GM12878 (cell line): ENCODE results near the gene SIGLEC10. TPM values are rescaled to one million over a fixed set of nuclear protein-coding genes. Genes with fewer than 3 reads are reported as not detected.

Experiments
- ATAC-seq: fragments of 200-7000 bp; cut with Tn5 transposase; 3 replicates; pipeline ENCODE4 v1.9.1; 2020; ENCODE audit warnings: mild to moderate bottlenecking, moderate library complexity
- BruUV-seq: library from RNA; stranded (reverse); fragments of 400-500 nt; replicated peaks from 2 replicates; lab custom pipeline; 2021; lab: Mats Ljungman, UMichigan
- CTCF ChIA-PET: fragments of 300-600 bp; sonication (Branson Sonifier 250); formaldehyde crosslinking; extraction: SDS; loops from one replicate; lab custom pipeline; 2021; ENCODE audit warnings: inconsistent platforms; lab: Yijun Ruan, JAX
- POLR2A ChIA-PET: fragments of 350-600 bp; formaldehyde crosslinking; extraction: SDS; loops from one replicate; lab custom pipeline; 2021; ENCODE audit warnings: inconsistent platforms; lab: Charles Lee
- RAD21 ChIA-PET: fragments of 300-600 bp; sonication (Branson Sonifier 250); formaldehyde crosslinking; loops from one replicate; lab custom pipeline; 2023; ENCODE audit warnings: antibody characterized with exemption; ENCODE audit not compliant: unreplicated experiment; lab: Charles Lee
- SMC1A ChIA-PET: fragments of 300-600 bp; sonication (Branson Sonifier 250); formaldehyde crosslinking; loops from one replicate; lab custom pipeline; 2023; ENCODE audit not compliant: unreplicated experiment, uncharacterized antibody; lab: Charles Lee
- DNase-seq: peaks from one replicate; pipeline ENCODE4 v3.0.0-alpha.2; 2011; ENCODE audit warnings: low read depth, low spot score
- FAIRE-seq: peaks from 3 replicates; lab custom pipeline; 2011; peaks lifted over from hg19 to GRCh38; lab: Jason Lieb, UNC
- H2AFZ ChIP-seq: 2 replicates; pipeline ENCODE4 v1.6.0; 2011; ENCODE audit warnings: low read depth, low read length, control low read depth; ENCODE audit not compliant: control insufficient read depth
- H3K27ac ChIP-seq: 2 replicates; pipeline ENCODE4 v1.5.1; 2011; ENCODE audit warnings: control low read depth; ENCODE audit not compliant: control insufficient read depth, insufficient read depth
- H3K27me3 ChIP-seq, 2 experiments: replicated peaks in 1 of 2; 2 replicates each; pipeline versions ENCODE4 v1.6.0 to v1.6.1; 2011; ENCODE audit warnings: low read length in 1 of 2; ENCODE audit not compliant: control insufficient read depth in 2 of 2, insufficient read depth in 2 of 2
- H3K36me3 ChIP-seq, 2 experiments: 2 replicates each; pipeline ENCODE4 v1.5.1; 2011; ENCODE audit warnings: low read length in 1 of 2; ENCODE audit not compliant: control insufficient read depth in 2 of 2, insufficient read depth in 2 of 2
- H3K4me1 ChIP-seq: 2 replicates; pipeline ENCODE4 v1.6.1; 2011; ENCODE audit warnings: mild to moderate bottlenecking, low read length, moderate library complexity, mixed read lengths; ENCODE audit not compliant: control insufficient read depth, insufficient read depth
- H3K4me2 ChIP-seq: 2 replicates; pipeline ENCODE4 v1.6.0; 2011; ENCODE audit warnings: control low read depth; ENCODE audit not compliant: control insufficient read depth, insufficient read depth
- H3K4me3 ChIP-seq: fragments of 200-600 bp; sonication (generic); 2 replicates; pipeline ENCODE4 v1.5.1; 2016
- H3K79me2 ChIP-seq: 2 replicates; pipeline ENCODE4 v1.6.0; 2011; ENCODE audit warnings: low read length; ENCODE audit not compliant: control insufficient read depth, insufficient read depth
- H3K9ac ChIP-seq: 2 replicates; pipeline ENCODE4 v1.8.0; 2011; ENCODE audit warnings: low read length, control low read depth, mixed read lengths; ENCODE audit not compliant: control insufficient read depth, insufficient read depth
- H3K9me3 ChIP-seq: replicated peaks from 3 replicates; pipeline ENCODE4 v1.5.1; 2011; ENCODE audit warnings: mild to moderate bottlenecking, low read length; ENCODE audit not compliant: control insufficient read depth, insufficient read depth
- H4K20me1 ChIP-seq: 2 replicates; pipeline ENCODE4 v1.6.0; 2011; ENCODE audit not compliant: control insufficient read depth, insufficient read depth
- ATF7 ChIP-seq: fragments of 450-650 bp; IDR thresholded peaks from 2 replicates; pipeline ENCODE4 v1.6.1; 2016; ENCODE audit warnings: low read depth, mild to moderate bottlenecking
- BHLHE40 ChIP-seq, 2 experiments: fragments of 450-650 bp in 1 of 2; IDR thresholded peaks; 2 replicates each; pipeline ENCODE4 v1.6.1; 2011 to 2017; ENCODE audit warnings: low read depth in 2 of 2, borderline replicate concordance in 1 of 2, improper control_type of control experiment in 1 of 2, low read length in 1 of 2, mild to moderate bottlenecking in 1 of 2
- CBFB ChIP-seq: IDR thresholded peaks from 2 replicates; pipeline ENCODE4 v1.6.1; 2016; ENCODE audit warnings: antibody characterized with exemption, low read depth
- CREM ChIP-seq: IDR thresholded peaks from 2 replicates; pipeline ENCODE4 v1.6.1; 2014; ENCODE audit warnings: antibody characterized with exemption, low read depth
- FOXK2 ChIP-seq: fragments of 450-650 bp; IDR thresholded peaks from 2 replicates; pipeline ENCODE4 v1.6.1; 2017; ENCODE audit warnings: mild to moderate bottlenecking, moderate library complexity
- HDGF ChIP-seq: fragments of 450-650 bp; IDR thresholded peaks from 2 replicates; pipeline ENCODE4 v1.6.1; 2016; ENCODE audit warnings: antibody characterized with exemption
- IKZF1 ChIP-seq: fragments of 450-650 bp; conservative IDR thresholded peaks from 2 replicates; pipeline ENCODE4 v1.6.1; 2017; ENCODE audit warnings: antibody characterized with exemption, mild to moderate bottlenecking
- IKZF2 ChIP-seq, 2 experiments: fragments of 450-650 bp; IDR thresholded peaks; 2 replicates each; pipeline ENCODE4 v1.6.1; 2017; ENCODE audit warnings: mild to moderate bottlenecking in 2 of 2, moderate library complexity in 2 of 2
- MEF2B ChIP-seq: fragments of 450-650 bp; IDR thresholded peaks from 2 replicates; pipeline ENCODE4 v1.6.1; 2018; ENCODE audit warnings: mild to moderate bottlenecking, moderate library complexity; ENCODE audit not compliant: partially characterized antibody, poor library complexity, severe bottlenecking
- MLLT1 ChIP-seq: fragments of 450-650 bp; IDR thresholded peaks from 2 replicates; pipeline ENCODE4 v1.6.1; 2016; ENCODE audit warnings: mild to moderate bottlenecking
- MTA3 ChIP-seq: IDR thresholded peaks from 2 replicates; pipeline ENCODE4 v1.6.1; 2012; ENCODE audit warnings: low read length, inconsistent platforms, borderline replicate concordance
- NFIC ChIP-seq: IDR thresholded peaks from 2 replicates; pipeline ENCODE4 v1.6.1; 2012; ENCODE audit warnings: low read depth, mild to moderate bottlenecking, inconsistent platforms, low read length, moderate library complexity
- NR2F1 ChIP-seq: fragments of 450-650 bp; conservative IDR thresholded peaks from 2 replicates; pipeline ENCODE4 v1.6.1; 2017; ENCODE audit warnings: mild to moderate bottlenecking
- RUNX3 ChIP-seq: IDR thresholded peaks from 2 replicates; pipeline ENCODE4 v1.6.1; 2012; ENCODE audit warnings: low read length, inconsistent platforms
- SKIL ChIP-seq: fragments of 450-650 bp; IDR thresholded peaks from 2 replicates; pipeline ENCODE4 v1.6.1; 2017; ENCODE audit warnings: mild to moderate bottlenecking, low read depth, inconsistent platforms; ENCODE audit not compliant: poor library complexity, severe bottlenecking
- SRF ChIP-seq, 2 experiments: IDR thresholded peaks; 2 replicates each; pipeline ENCODE4 v1.6.1; 2011; ENCODE audit warnings: low read depth in 2 of 2, low read length in 2 of 2, mild to moderate bottlenecking in 1 of 2, moderate library complexity in 1 of 2
- TCF12 ChIP-seq: IDR thresholded peaks from 2 replicates; pipeline ENCODE4 v1.6.1; 2011; ENCODE audit warnings: low read depth, mild to moderate bottlenecking, low read length
- USF2 ChIP-seq: IDR thresholded peaks from 2 replicates; pipeline ENCODE4 v1.6.1; 2011; ENCODE audit warnings: low read depth, low read length, improper control_type of control experiment, borderline replicate concordance
- ZNF274 ChIP-seq: IDR thresholded peaks from one replicate; pipeline ENCODE4 v1.8.0; 2011; ENCODE audit not compliant: insufficient read length, insufficient read depth
- ZNF384 ChIP-seq: IDR thresholded peaks from 2 replicates; pipeline ENCODE4 v1.6.1; 2012; ENCODE audit warnings: low read depth, mild to moderate bottlenecking, low read length, improper control_type of control experiment, borderline replicate concordance
- WGBS: methylation state at CpG from one replicate; pipeline ENCODE4 v1.1.6; 2016; ENCODE audit warnings: low lambda C conversion rate; ENCODE audit not compliant: insufficient replicate concordance, insufficient coverage; ENCODE audit errors: missing lambda C conversion rate; 5-methylcytosine and 5-hydroxymethylcytosine counted together
- in situ Hi-C: fragments of 300-500 bp; cut with MboI; formaldehyde crosslinking; loops from 9 replicates; pipeline ENCODE4 v1.14.3; 2018; ENCODE audit warnings: mixed read lengths
- intact Hi-C: fragments of 100-400 bp; cut with micrococcal nuclease; formaldehyde crosslinking; loops from one replicate; pipeline ENCODE4 v1.14.2; 2022; ENCODE audit not compliant: unreplicated experiment
- polyA plus RNA-seq, 11 experiments: library from polyadenylated mRNA; depleted of rRNA in 4 of 11; unstranded in 6 of 11; stranded (reverse) in 5 of 11; fragments of >200 nt; fragmentation: Nextera tagmentation in 4 of 11; fragmentation: Illumina TruSeq in 1 of 11; extraction: Ambion mirVana in 4 of 11; extraction: Trizol in 1 of 11; gene quantifications; 1 replicate in 1 of 11; 2 replicates in 10 of 11; pipeline versions ENCODE4 v1.2.1 to v1.2.3, GENCODE V29; 2011 to 2016; ENCODE audit warnings: inconsistent platforms in 2 of 11, missing spikeins in 2 of 11, low read depth in 1 of 11
- total RNA-seq, 4 experiments: library from RNA; depleted of rRNA in 3 of 4; stranded (reverse); fragments of >200 nt in 3 of 4; fragmentation: Illumina TruSeq in 1 of 4; extraction: Trizol in 1 of 4; gene quantifications; 2 replicates each; pipeline versions ENCODE4 v1.2.1 to v1.2.3, GENCODE V29; 2013 to 2021

The SIGLEC10 gene
- total and polyA plus RNA-seq, 10 of the 15 experiments (the other 5 are each of a cell fraction or from before 2014, with no cell fraction given) = 2.3 to 16.8 (median 7.8) TPM

GRCh38 chr19:51375504-51376221 lies 41.8 kb downstream of the SIGLEC10 start:
- peaks cover 39% of the 10 kb centered on the region for H3K4me1 ChIP-seq
- H2AFZ ChIP-seq = no peak overlapping the region
- FAIRE-seq (no peak), ATAC-seq (peak; percentile 70), DNase-seq (peak; percentile 61)
- no peaks in the 10 kb centered on the region for H3K9me3 ChIP-seq
- ChIA-PET RAD21 (interaction anchor here (0.8 to 1.7 kb wide), 4 partner anchors 8 to 42 kb away, joined by 3 to 6 read pairs (median 5); partner anchors contain the start of gene SIGLEC10), CTCF (interaction anchor here (0.8 to 2.0 kb wide), 4 partner anchors 8 to 23 kb away, joined by 3 to 10 read pairs (median 4); no protein-coding TSS in a partner anchor), SMC1A (interaction anchor here (1.0 to 1.6 kb wide), 6 partner anchors 8 to 42 kb away, joined by 3 to 7 read pairs (median 4); partner anchors contain the start of genes SIGLEC10 and VSIG10L), POLR2A (interaction anchor here (0.5 to 1.7 kb wide), 3 partner anchors 18 to 391 kb away, joined by 3 to 5 read pairs (median 5); no protein-coding TSS in a partner anchor)
- H3K27me3 ChIP-seq = no peaks in the 10 kb centered on the region
- no TSS peak for BruUV-seq
- H3K9ac ChIP-seq = peak overlapping the region; percentile 41; the same call in 1 of the 2 replicates
- H3K4me3 ChIP-seq = no peak overlapping the region
- H3K79me2 ChIP-seq = no peaks in the 10 kb centered on the region
- peak overlapping the region; percentile 81 for H3K4me2 ChIP-seq
- in situ Hi-C loops (loop anchor here (25.0 kb wide), 1 partner anchor 1162 kb away; the partner anchor contains the start of gene ZNF808), intact Hi-C loops (no loop called here)
- peak overlapping the region; percentile 54 for H3K27ac ChIP-seq
- H4K20me1 ChIP-seq = no peaks in the 10 kb centered on the region
- 6% methylated on average over 9 of the region's 11 CpGs for WGBS
- no peaks in the 10 kb centered on the region for H3K36me3 ChIP-seq
- peak; percentile 80 for TF ChIP-seq NR2F1
- TF ChIP-seq NFIC = peak; percentile 73; the same call in 1 of the 2 replicates
- TF ChIP-seq SKIL = peak; percentile 33
- no peak for TF ChIP-seq USF2
- no peak for TF ChIP-seq HDGF
- TF ChIP-seq FOXK2 = no peak
- TF ChIP-seq IKZF1 = peak; percentile 93
- TF ChIP-seq MTA3 = no peak
- TF ChIP-seq MLLT1 = peak; percentile 63
- peak; percentile 93 for TF ChIP-seq RUNX3
- peak; percentile 51; the same call in 1 of the 2 replicates for TF ChIP-seq TCF12
- peak; percentile 88 for TF ChIP-seq CBFB
- TF ChIP-seq MEF2B = peak; percentile 28
- TF ChIP-seq ZNF384 = peak; percentile 83
- no peak for TF ChIP-seq ZNF274
- TF ChIP-seq ATF7 = peak; percentile 10; the same call in 1 of the 2 replicates
- TF ChIP-seq IKZF2 (IDR thresholded peaks at IDR 0.05) = peak; percentile 88 to 93
- TF ChIP-seq SRF (IDR thresholded peaks at IDR 0.05; ENCODE audit: low read depth in 2 of 2, low read length in 2 of 2) = no peak
- TF ChIP-seq CREM = peak; percentile 27; the same call in 1 of the 2 replicates
- TF ChIP-seq BHLHE40 (IDR thresholded peaks at IDR 0.05; ENCODE audit: borderline replicate concordance in 1 of 2, low read depth in 2 of 2, low read length in 1 of 2) = peak; percentile 39 to 83; a peak in 3 of 4 replicates
